GM12878 (cell line): ENCODE results near the gene SUSD6. TPM values are rescaled to one million over a fixed set of nuclear protein-coding genes. Genes with fewer than 3 reads are reported as not detected.

Experiments
- ATAC-seq: fragments of 200-7000 bp; cut with Tn5 transposase; 3 replicates; pipeline ENCODE4 v1.9.1; 2020; ENCODE audit warnings: mild to moderate bottlenecking, moderate library complexity
- BruUV-seq: library from RNA; stranded (reverse); fragments of 400-500 nt; replicated peaks from 2 replicates; lab custom pipeline; 2021; lab: Mats Ljungman, UMichigan
- CTCF ChIA-PET: fragments of 300-600 bp; sonication (Branson Sonifier 250); formaldehyde crosslinking; extraction: SDS; loops from one replicate; lab custom pipeline; 2021; ENCODE audit warnings: inconsistent platforms; lab: Yijun Ruan, JAX
- POLR2A ChIA-PET: fragments of 350-600 bp; formaldehyde crosslinking; extraction: SDS; loops from one replicate; lab custom pipeline; 2021; ENCODE audit warnings: inconsistent platforms; lab: Charles Lee
- RAD21 ChIA-PET: fragments of 300-600 bp; sonication (Branson Sonifier 250); formaldehyde crosslinking; loops from one replicate; lab custom pipeline; 2023; ENCODE audit warnings: antibody characterized with exemption; ENCODE audit not compliant: unreplicated experiment; lab: Charles Lee
- SMC1A ChIA-PET: fragments of 300-600 bp; sonication (Branson Sonifier 250); formaldehyde crosslinking; loops from one replicate; lab custom pipeline; 2023; ENCODE audit not compliant: unreplicated experiment, uncharacterized antibody; lab: Charles Lee
- DNase-seq: peaks from one replicate; pipeline ENCODE4 v3.0.0-alpha.2; 2011; ENCODE audit warnings: low read depth, low spot score
- FAIRE-seq: peaks from 3 replicates; lab custom pipeline; 2011; peaks lifted over from hg19 to GRCh38; lab: Jason Lieb, UNC
- H2AFZ ChIP-seq: 2 replicates; pipeline ENCODE4 v1.6.0; 2011; ENCODE audit warnings: low read depth, low read length, control low read depth; ENCODE audit not compliant: control insufficient read depth
- H3K27ac ChIP-seq: 2 replicates; pipeline ENCODE4 v1.5.1; 2011; ENCODE audit warnings: control low read depth; ENCODE audit not compliant: control insufficient read depth, insufficient read depth
- H3K27me3 ChIP-seq, 2 experiments: replicated peaks in 1 of 2; 2 replicates each; pipeline versions ENCODE4 v1.6.0 to v1.6.1; 2011; ENCODE audit warnings: low read length in 1 of 2; ENCODE audit not compliant: control insufficient read depth in 2 of 2, insufficient read depth in 2 of 2
- H3K36me3 ChIP-seq, 2 experiments: 2 replicates each; pipeline ENCODE4 v1.5.1; 2011; ENCODE audit warnings: low read length in 1 of 2; ENCODE audit not compliant: control insufficient read depth in 2 of 2, insufficient read depth in 2 of 2
- H3K4me1 ChIP-seq: 2 replicates; pipeline ENCODE4 v1.6.1; 2011; ENCODE audit warnings: mild to moderate bottlenecking, low read length, moderate library complexity, mixed read lengths; ENCODE audit not compliant: control insufficient read depth, insufficient read depth
- H3K4me2 ChIP-seq: 2 replicates; pipeline ENCODE4 v1.6.0; 2011; ENCODE audit warnings: control low read depth; ENCODE audit not compliant: control insufficient read depth, insufficient read depth
- H3K4me3 ChIP-seq: fragments of 200-600 bp; sonication (generic); 2 replicates; pipeline ENCODE4 v1.5.1; 2016
- H3K79me2 ChIP-seq: 2 replicates; pipeline ENCODE4 v1.6.0; 2011; ENCODE audit warnings: low read length; ENCODE audit not compliant: control insufficient read depth, insufficient read depth
- H3K9ac ChIP-seq: 2 replicates; pipeline ENCODE4 v1.8.0; 2011; ENCODE audit warnings: low read length, control low read depth, mixed read lengths; ENCODE audit not compliant: control insufficient read depth, insufficient read depth
- H3K9me3 ChIP-seq: replicated peaks from 3 replicates; pipeline ENCODE4 v1.5.1; 2011; ENCODE audit warnings: mild to moderate bottlenecking, low read length; ENCODE audit not compliant: control insufficient read depth, insufficient read depth
- H4K20me1 ChIP-seq: 2 replicates; pipeline ENCODE4 v1.6.0; 2011; ENCODE audit not compliant: control insufficient read depth, insufficient read depth
- CHD2 ChIP-seq: IDR thresholded peaks from 2 replicates; pipeline ENCODE4 v1.6.1; 2011; ENCODE audit warnings: low read depth, low read length, improper control_type of control experiment, borderline replicate concordance
- FOS ChIP-seq: IDR thresholded peaks from 3 replicates; pipeline ENCODE4 v1.6.1; 2011; ENCODE audit warnings: borderline replicate concordance; ENCODE audit not compliant: insufficient read length; ENCODE audit errors: extremely low read depth
- JUND ChIP-seq: IDR thresholded peaks from 2 replicates; pipeline ENCODE4 v1.6.1; 2012; ENCODE audit warnings: low read depth, mild to moderate bottlenecking, low read length, improper control_type of control experiment, moderate library complexity
- NFYA ChIP-seq: IDR thresholded peaks from 2 replicates; pipeline ENCODE4 v1.6.1; 2011; ENCODE audit warnings: low read depth, mild to moderate bottlenecking, low read length, improper control_type of control experiment, borderline replicate concordance
- POLR2A ChIP-seq: IDR thresholded peaks from 2 replicates; pipeline ENCODE4 v1.6.1; 2011; ENCODE audit warnings: low read depth, mild to moderate bottlenecking, low read length
- RAD51 ChIP-seq: fragments of 450-650 bp; IDR thresholded peaks from 2 replicates; pipeline ENCODE4 v1.6.1; 2016; ENCODE audit warnings: moderate library complexity, mild to moderate bottlenecking, inconsistent platforms
- RELA ChIP-seq: fragments of 450-650 bp; IDR thresholded peaks from 2 replicates; pipeline ENCODE4 v1.8.0; 2014; ENCODE audit warnings: borderline replicate concordance; ENCODE audit not compliant: partially characterized antibody
- RUNX3 ChIP-seq: IDR thresholded peaks from 2 replicates; pipeline ENCODE4 v1.6.1; 2012; ENCODE audit warnings: low read length, inconsistent platforms
- SIN3A ChIP-seq: IDR thresholded peaks from 2 replicates; pipeline ENCODE4 v1.6.1; 2012; ENCODE audit warnings: low read depth, low read length, improper control_type of control experiment
- STAT3 ChIP-seq: IDR thresholded peaks from 2 replicates; pipeline ENCODE4 v1.6.1; 2011; ENCODE audit warnings: low read depth, low read length, improper control_type of control experiment
- YBX1 ChIP-seq: fragments of 450-650 bp; IDR thresholded peaks from 2 replicates; pipeline ENCODE4 v1.6.1; 2016; ENCODE audit warnings: antibody characterized with exemption
- ZNF207 ChIP-seq: fragments of 450-650 bp; IDR thresholded peaks from 2 replicates; pipeline ENCODE4 v1.6.1; 2014; ENCODE audit warnings: antibody characterized with exemption, mild to moderate bottlenecking, borderline replicate concordance
- WGBS: methylation state at CpG from one replicate; pipeline ENCODE4 v1.1.6; 2016; ENCODE audit warnings: low lambda C conversion rate; ENCODE audit not compliant: insufficient replicate concordance, insufficient coverage; ENCODE audit errors: missing lambda C conversion rate; 5-methylcytosine and 5-hydroxymethylcytosine counted together
- in situ Hi-C: fragments of 300-500 bp; cut with MboI; formaldehyde crosslinking; loops from 9 replicates; pipeline ENCODE4 v1.14.3; 2018; ENCODE audit warnings: mixed read lengths
- intact Hi-C: fragments of 100-400 bp; cut with micrococcal nuclease; formaldehyde crosslinking; loops from one replicate; pipeline ENCODE4 v1.14.2; 2022; ENCODE audit not compliant: unreplicated experiment
- polyA plus RNA-seq, 11 experiments: library from polyadenylated mRNA; depleted of rRNA in 4 of 11; unstranded in 6 of 11; stranded (reverse) in 5 of 11; fragments of >200 nt; fragmentation: Nextera tagmentation in 4 of 11; fragmentation: Illumina TruSeq in 1 of 11; extraction: Ambion mirVana in 4 of 11; extraction: Trizol in 1 of 11; gene quantifications; 1 replicate in 1 of 11; 2 replicates in 10 of 11; pipeline versions ENCODE4 v1.2.1 to v1.2.3, GENCODE V29; 2011 to 2016; ENCODE audit warnings: inconsistent platforms in 2 of 11, missing spikeins in 2 of 11, low read depth in 1 of 11
- total RNA-seq, 4 experiments: library from RNA; depleted of rRNA in 3 of 4; stranded (reverse); fragments of >200 nt in 3 of 4; fragmentation: Illumina TruSeq in 1 of 4; extraction: Trizol in 1 of 4; gene quantifications; 2 replicates each; pipeline versions ENCODE4 v1.2.1 to v1.2.3, GENCODE V29; 2013 to 2021
- TF ChIP-seq, protein P1 (sequence below): IDR thresholded peaks from 2 replicates; pipeline ENCODE4 v1.6.1; 2011; ENCODE audit warnings: low read depth, low read length, improper control_type of control experiment, borderline replicate concordance
- TF ChIP-seq, protein P2 (sequence below): fragments of 450-650 bp; IDR thresholded peaks from 2 replicates; pipeline ENCODE4 v1.6.1; 2017; ENCODE audit warnings: mild to moderate bottlenecking, moderate library complexity
- TF ChIP-seq, protein P3 (sequence below): fragments of 450-650 bp; IDR thresholded peaks from 2 replicates; pipeline ENCODE4 v1.6.1; 2017; ENCODE audit warnings: borderline replicate concordance
- TF ChIP-seq, protein P4 (sequence below): IDR thresholded peaks from 2 replicates; pipeline ENCODE4 v1.6.1; 2012; ENCODE audit warnings: low read length, inconsistent platforms

The SUSD6 gene
- total and polyA plus RNA-seq, 10 of the 15 experiments (the other 5 are each of a cell fraction or from before 2014, with no cell fraction given): 6.6 to 39.8 (median 20.2) TPM

DNA sequence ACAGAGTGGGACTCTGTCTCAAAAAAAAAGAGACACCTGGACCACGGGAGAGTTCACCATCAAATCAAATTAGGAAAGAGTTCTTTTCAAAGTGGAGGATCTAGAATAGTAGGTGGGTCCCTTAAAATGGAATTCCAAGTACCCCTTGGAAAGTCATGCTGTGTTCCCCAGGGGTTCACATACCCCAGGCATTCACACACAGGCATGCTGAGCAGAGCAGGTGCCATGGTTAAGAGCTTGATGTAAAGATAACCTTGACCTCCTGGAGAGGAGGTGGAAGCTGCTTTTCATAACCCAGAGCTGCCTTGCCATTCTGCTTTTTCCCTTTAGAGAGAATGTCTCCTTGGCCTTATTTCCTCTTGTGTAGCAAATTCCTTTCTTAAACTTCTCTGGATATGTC lies 141.4 kb downstream of the SUSD6 start:
- no peaks in the 10 kb centered on the region for H3K79me2 ChIP-seq
- ChIA-PET CTCF (no interaction called here), SMC1A (no interaction called here), RAD21 (no interaction called here), POLR2A (no interaction called here)
- H3K36me3 ChIP-seq: no peaks in the 10 kb centered on the region
- no peaks in the 10 kb centered on the region for H3K9me3 ChIP-seq
- intact Hi-C loops: no loop called here
- no TSS peak for BruUV-seq
- TF ChIP-seq RAD51: no peak
- no peak for TF ChIP-seq SIN3A
- TF ChIP-seq, protein P1, sequence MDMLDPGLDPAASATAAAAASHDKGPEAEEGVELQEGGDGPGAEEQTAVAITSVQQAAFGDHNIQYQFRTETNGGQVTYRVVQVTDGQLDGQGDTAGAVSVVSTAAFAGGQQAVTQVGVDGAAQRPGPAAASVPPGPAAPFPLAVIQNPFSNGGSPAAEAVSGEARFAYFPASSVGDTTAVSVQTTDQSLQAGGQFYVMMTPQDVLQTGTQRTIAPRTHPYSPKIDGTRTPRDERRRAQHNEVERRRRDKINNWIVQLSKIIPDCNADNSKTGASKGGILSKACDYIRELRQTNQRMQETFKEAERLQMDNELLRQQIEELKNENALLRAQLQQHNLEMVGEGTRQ: no peak
- TF ChIP-seq POLR2A: no peak
- TF ChIP-seq NFYA: no peak
- TF ChIP-seq, protein P2, sequence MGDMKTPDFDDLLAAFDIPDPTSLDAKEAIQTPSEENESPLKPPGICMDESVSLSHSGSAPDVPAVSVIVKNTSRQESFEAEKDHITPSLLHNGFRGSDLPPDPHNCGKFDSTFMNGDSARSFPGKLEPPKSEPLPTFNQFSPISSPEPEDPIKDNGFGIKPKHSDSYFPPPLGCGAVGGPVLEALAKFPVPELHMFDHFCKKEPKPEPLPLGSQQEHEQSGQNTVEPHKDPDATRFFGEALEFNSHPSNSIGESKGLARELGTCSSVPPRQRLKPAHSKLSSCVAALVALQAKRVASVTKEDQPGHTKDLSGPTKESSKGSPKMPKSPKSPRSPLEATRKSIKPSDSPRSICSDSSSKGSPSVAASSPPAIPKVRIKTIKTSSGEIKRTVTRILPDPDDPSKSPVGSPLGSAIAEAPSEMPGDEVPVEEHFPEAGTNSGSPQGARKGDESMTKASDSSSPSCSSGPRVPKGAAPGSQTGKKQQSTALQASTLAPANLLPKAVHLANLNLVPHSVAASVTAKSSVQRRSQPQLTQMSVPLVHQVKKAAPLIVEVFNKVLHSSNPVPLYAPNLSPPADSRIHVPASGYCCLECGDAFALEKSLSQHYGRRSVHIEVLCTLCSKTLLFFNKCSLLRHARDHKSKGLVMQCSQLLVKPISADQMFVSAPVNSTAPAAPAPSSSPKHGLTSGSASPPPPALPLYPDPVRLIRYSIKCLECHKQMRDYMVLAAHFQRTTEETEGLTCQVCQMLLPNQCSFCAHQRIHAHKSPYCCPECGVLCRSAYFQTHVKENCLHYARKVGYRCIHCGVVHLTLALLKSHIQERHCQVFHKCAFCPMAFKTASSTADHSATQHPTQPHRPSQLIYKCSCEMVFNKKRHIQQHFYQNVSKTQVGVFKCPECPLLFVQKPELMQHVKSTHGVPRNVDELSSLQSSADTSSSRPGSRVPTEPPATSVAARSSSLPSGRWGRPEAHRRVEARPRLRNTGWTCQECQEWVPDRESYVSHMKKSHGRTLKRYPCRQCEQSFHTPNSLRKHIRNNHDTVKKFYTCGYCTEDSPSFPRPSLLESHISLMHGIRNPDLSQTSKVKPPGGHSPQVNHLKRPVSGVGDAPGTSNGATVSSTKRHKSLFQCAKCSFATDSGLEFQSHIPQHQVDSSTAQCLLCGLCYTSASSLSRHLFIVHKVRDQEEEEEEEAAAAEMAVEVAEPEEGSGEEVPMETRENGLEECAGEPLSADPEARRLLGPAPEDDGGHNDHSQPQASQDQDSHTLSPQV: no peak
- TF ChIP-seq, protein P3, sequence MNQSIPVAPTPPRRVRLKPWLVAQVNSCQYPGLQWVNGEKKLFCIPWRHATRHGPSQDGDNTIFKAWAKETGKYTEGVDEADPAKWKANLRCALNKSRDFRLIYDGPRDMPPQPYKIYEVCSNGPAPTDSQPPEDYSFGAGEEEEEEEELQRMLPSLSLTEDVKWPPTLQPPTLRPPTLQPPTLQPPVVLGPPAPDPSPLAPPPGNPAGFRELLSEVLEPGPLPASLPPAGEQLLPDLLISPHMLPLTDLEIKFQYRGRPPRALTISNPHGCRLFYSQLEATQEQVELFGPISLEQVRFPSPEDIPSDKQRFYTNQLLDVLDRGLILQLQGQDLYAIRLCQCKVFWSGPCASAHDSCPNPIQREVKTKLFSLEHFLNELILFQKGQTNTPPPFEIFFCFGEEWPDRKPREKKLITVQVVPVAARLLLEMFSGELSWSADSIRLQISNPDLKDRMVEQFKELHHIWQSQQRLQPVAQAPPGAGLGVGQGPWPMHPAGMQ: no peak
- TF ChIP-seq, protein P4, sequence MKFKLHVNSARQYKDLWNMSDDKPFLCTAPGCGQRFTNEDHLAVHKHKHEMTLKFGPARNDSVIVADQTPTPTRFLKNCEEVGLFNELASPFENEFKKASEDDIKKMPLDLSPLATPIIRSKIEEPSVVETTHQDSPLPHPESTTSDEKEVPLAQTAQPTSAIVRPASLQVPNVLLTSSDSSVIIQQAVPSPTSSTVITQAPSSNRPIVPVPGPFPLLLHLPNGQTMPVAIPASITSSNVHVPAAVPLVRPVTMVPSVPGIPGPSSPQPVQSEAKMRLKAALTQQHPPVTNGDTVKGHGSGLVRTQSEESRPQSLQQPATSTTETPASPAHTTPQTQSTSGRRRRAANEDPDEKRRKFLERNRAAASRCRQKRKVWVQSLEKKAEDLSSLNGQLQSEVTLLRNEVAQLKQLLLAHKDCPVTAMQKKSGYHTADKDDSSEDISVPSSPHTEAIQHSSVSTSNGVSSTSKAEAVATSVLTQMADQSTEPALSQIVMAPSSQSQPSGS: no peak
- no peak for TF ChIP-seq JUND
- no peak for TF ChIP-seq ZNF207
- no peak for TF ChIP-seq FOS
- no peak for TF ChIP-seq RUNX3
- no peak for TF ChIP-seq STAT3
- no peak for TF ChIP-seq CHD2
- no peak for TF ChIP-seq YBX1
- no peak for TF ChIP-seq RELA
- H3K4me1 ChIP-seq: no peaks in the 10 kb centered on the region
- H3K4me2 ChIP-seq: no peak overlapping the region
- in situ Hi-C loops: no loop called here
- ATAC-seq (no peak), FAIRE-seq (no peak), DNase-seq (no peak)
- H3K27me3 ChIP-seq: no peaks in the 10 kb centered on the region
- H2AFZ ChIP-seq: no peak overlapping the region
- H3K27ac ChIP-seq: no peak overlapping the region
- H3K4me3 ChIP-seq: no peak overlapping the region
- H4K20me1 ChIP-seq: no peaks in the 10 kb centered on the region
- 18% methylated on average over 1 of the region's 1 CpG for WGBS
- H3K9ac ChIP-seq: no peak overlapping the region
